BLaER1 treated with 17β-estradiol and CSF1 and Interleukin-3, amounts not matched to agents 10 nM and 100 nM (cell line): ENCODE measurements around the gene SPTLC1.

Experiments used
- H3K27ac ChIP-seq, 11 experiments: shearing (Covaris generic); formaldehyde crosslinking; 2 replicates each; pipeline ENCODE4 v1.8.1; 2022
- H3K27me3 ChIP-seq, 11 experiments: shearing (Covaris generic); formaldehyde crosslinking; 2 replicates each; pipeline ENCODE4 v1.8.1; 2022
- H3K36me3 ChIP-seq, 11 experiments: shearing (Covaris generic); formaldehyde crosslinking; 2 replicates each; pipeline ENCODE4 v1.8.1; 2022
- H3K4me1 ChIP-seq, 10 experiments: shearing (Covaris generic); formaldehyde crosslinking; 2 replicates each; pipeline ENCODE4 v1.8.1; 2022
- H3K4me2 ChIP-seq, 11 experiments: shearing (Covaris generic); formaldehyde crosslinking; 2 replicates each; pipeline ENCODE4 v1.8.1; 2022
- H3K4me3 ChIP-seq, 10 experiments: shearing (Covaris generic); formaldehyde crosslinking; 2 replicates each; pipeline ENCODE4 v1.8.1; 2022
- H3K9ac ChIP-seq, 11 experiments: shearing (Covaris generic); formaldehyde crosslinking; 2 replicates each; pipeline ENCODE4 v1.8.1; 2022
- H3K9me3 ChIP-seq, 11 experiments: shearing (Covaris generic); formaldehyde crosslinking; replicated peaks in 1 of 11; 2 replicates each; pipeline ENCODE4 v1.8.1; 2022
- H4K20me1 ChIP-seq, 11 experiments: shearing (Covaris generic); formaldehyde crosslinking; 2 replicates each; pipeline ENCODE4 v1.8.1; 2022
- Cebpa-rat ChIP-seq, 11 experiments: shearing (Covaris generic); IDR thresholded peaks; 2 replicates each; pipeline ENCODE4 v1.8.1; 2022

SPTLC1 gene

GRCh38 chr9:92061184-92061583, 54.0 kb downstream of the SPTLC1 start:
- no peak overlapping the region for H3K4me3 ChIP-seq
- peaks cover 34 to 46% (median 38%) of the 10 kb centered on the region in 11 experiments for H3K9me3 ChIP-seq
- H3K4me1 ChIP-seq, result no peaks in the 10 kb centered on the region
- no peak overlapping the region for H3K27ac ChIP-seq
- TF ChIP-seq Cebpa-rat (IDR thresholded peaks at IDR 0.05), result no peak
- H3K36me3 ChIP-seq, result peaks cover 94 to 100% (median 98%) of the 10 kb centered on the region in 11 experiments
- H3K27me3 ChIP-seq, result no peaks in the 10 kb centered on the region
- H3K9ac ChIP-seq, result no peak overlapping the region
- peaks cover 0 to 13% (median 0%) of the 10 kb centered on the region in 11 experiments; a peak in 4 of 22 replicates for H4K20me1 ChIP-seq
- H3K4me2 ChIP-seq, result no peak overlapping the region

DNA sequence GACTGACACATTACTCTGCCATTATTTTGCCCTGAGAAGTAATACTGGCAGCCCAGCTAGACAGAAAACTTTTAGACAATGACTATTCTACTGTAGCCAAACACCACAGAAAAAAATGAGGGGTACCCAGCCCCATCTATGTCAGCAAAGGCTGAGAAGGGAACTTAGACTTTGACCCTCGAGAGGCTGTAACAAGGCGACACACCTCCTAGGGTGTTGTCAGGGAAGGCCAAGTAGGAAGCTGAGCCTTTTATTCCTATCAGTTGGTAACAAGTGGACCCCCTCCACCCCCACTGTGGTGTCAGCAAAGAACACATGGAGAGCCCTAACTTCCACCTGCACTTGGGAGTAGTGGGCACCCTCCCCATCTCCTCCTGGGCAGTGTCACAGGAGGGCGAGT, 55.6 kb downstream of the SPTLC1 start:
- no peak overlapping the region for H3K4me2 ChIP-seq
- H3K4me3 ChIP-seq, result no peak overlapping the region
- no peak overlapping the region for H3K9ac ChIP-seq
- TF ChIP-seq Cebpa-rat (IDR thresholded peaks at IDR 0.05), result no peak
- H3K9me3 ChIP-seq, result peaks cover 34 to 46% (median 40%) of the 10 kb centered on the region in 11 experiments
- no peaks in the 10 kb centered on the region for H3K4me1 ChIP-seq
- H4K20me1 ChIP-seq, result peaks cover 0 to 13% (median 0%) of the 10 kb centered on the region in 11 experiments; a peak in 4 of 22 replicates
- peaks cover 94 to 100% (median 98%) of the 10 kb centered on the region in 11 experiments for H3K36me3 ChIP-seq
- H3K27ac ChIP-seq, result no peak overlapping the region
- no peaks in the 10 kb centered on the region for H3K27me3 ChIP-seq

GRCh38 chr9:92058723-92059444, 56.3 kb downstream of the SPTLC1 start:
- peaks cover 33 to 48% (median 35%) of the 10 kb centered on the region in 11 experiments for H3K9me3 ChIP-seq

GRCh38 chr9:92058026-92058425, 57.2 kb downstream of the SPTLC1 start:
- Histone ChIP-seq H3K4me1 (no peaks in the 10 kb centered on the region), H3K27ac (no peak overlapping the region), H4K20me1 (peaks cover 0 to 13% (median 0%) of the 10 kb centered on the region in 11 experiments; a peak in 4 of 22 replicates), H3K27me3 (no peaks in the 10 kb centered on the region), H3K4me2 (no peak overlapping the region), H3K4me3 (no peak overlapping the region), H3K36me3 (peaks cover 94 to 100% (median 98%) of the 10 kb centered on the region in 11 experiments), H3K9me3 (peaks cover 25 to 46% (median 30%) of the 10 kb centered on the region in 11 experiments), H3K9ac (no peak overlapping the region)
- TF ChIP-seq Cebpa-rat (IDR thresholded peaks at IDR 0.05), result no peak

More at GRCh38 chr9:92058723-92059444, 56.3 kb downstream of the SPTLC1 start:
- Histone ChIP-seq H3K4me2 (no peak overlapping the region), H3K36me3 (peaks cover 94 to 100% (median 98%) of the 10 kb centered on the region in 11 experiments), H3K4me3 (no peak overlapping the region), H4K20me1 (peaks cover 0 to 13% (median 0%) of the 10 kb centered on the region in 11 experiments; a peak in 4 of 22 replicates), H3K4me1 (no peaks in the 10 kb centered on the region), H3K27ac (no peak overlapping the region), H3K9ac (no peak overlapping the region), H3K27me3 (no peaks in the 10 kb centered on the region)
- TF ChIP-seq Cebpa-rat (IDR thresholded peaks at IDR 0.05), result no peak

DNA sequence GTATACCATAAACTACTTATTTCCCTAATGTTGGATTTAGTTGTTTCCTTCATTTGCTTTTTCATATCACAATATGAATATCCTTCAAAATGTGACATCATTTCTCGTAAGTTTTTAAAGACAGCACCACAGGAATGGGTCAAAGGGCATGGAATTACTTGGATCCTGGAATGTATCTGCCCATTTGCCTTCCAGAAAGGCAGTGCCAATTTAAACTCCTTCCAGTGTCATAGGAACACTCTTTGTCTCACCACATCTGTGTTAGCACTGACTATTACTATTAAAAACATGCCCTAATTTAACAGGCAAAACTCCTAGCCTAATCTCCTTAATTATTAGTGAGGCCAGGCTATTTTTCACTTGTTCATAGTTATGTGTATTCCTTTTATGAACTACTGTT, 58.0 kb downstream of the SPTLC1 start:
- H3K27ac ChIP-seq, result no peak overlapping the region
- no peaks in the 10 kb centered on the region for H3K27me3 ChIP-seq
- no peak overlapping the region for H3K4me3 ChIP-seq
- H3K9ac ChIP-seq, result no peak overlapping the region
- H3K36me3 ChIP-seq, result peaks cover 94 to 100% (median 98%) of the 10 kb centered on the region in 11 experiments
- peaks cover 0 to 13% (median 0%) of the 10 kb centered on the region in 11 experiments; a peak in 4 of 22 replicates for H4K20me1 ChIP-seq
- H3K4me1 ChIP-seq, result no peaks in the 10 kb centered on the region
- peaks cover 21 to 46% (median 27%) of the 10 kb centered on the region in 11 experiments for H3K9me3 ChIP-seq
- no peak for TF ChIP-seq Cebpa-rat (IDR thresholded peaks at IDR 0.05)
- no peak overlapping the region for H3K4me2 ChIP-seq

DNA sequence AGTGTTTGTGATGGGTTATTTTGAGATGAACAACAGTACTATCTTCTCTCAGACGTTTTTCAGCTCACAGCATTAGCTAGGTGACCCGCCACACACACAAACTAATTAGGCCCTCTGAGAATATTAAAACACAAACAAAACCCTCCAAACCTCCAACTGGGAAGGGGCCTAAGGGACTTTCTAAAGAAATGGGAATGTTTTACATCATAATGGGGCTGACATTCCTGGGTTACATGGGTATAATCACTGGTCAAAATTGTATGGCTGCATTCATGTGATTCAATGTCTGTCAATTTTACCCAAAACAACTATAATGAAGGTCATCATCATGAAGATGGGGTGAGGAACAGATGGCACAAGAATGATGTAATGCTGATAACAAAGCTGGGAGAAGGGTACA, 59.6 kb downstream of the SPTLC1 start:
- Histone ChIP-seq H3K4me3 (no peak overlapping the region), H3K27me3 (no peaks in the 10 kb centered on the region), H3K9me3 (peaks cover 6 to 35% (median 14%) of the 10 kb centered on the region in 11 experiments; a peak in 17 of 22 replicates), H3K4me2 (no peak overlapping the region), H3K4me1 (no peaks in the 10 kb centered on the region), H3K36me3 (peaks cover 88 to 100% (median 98%) of the 10 kb centered on the region in 11 experiments), H3K9ac (no peak overlapping the region), H4K20me1 (peaks cover 0 to 13% (median 0%) of the 10 kb centered on the region in 11 experiments; a peak in 4 of 22 replicates), H3K27ac (no peak overlapping the region)
- no peak for TF ChIP-seq Cebpa-rat (IDR thresholded peaks at IDR 0.05)

DNA sequence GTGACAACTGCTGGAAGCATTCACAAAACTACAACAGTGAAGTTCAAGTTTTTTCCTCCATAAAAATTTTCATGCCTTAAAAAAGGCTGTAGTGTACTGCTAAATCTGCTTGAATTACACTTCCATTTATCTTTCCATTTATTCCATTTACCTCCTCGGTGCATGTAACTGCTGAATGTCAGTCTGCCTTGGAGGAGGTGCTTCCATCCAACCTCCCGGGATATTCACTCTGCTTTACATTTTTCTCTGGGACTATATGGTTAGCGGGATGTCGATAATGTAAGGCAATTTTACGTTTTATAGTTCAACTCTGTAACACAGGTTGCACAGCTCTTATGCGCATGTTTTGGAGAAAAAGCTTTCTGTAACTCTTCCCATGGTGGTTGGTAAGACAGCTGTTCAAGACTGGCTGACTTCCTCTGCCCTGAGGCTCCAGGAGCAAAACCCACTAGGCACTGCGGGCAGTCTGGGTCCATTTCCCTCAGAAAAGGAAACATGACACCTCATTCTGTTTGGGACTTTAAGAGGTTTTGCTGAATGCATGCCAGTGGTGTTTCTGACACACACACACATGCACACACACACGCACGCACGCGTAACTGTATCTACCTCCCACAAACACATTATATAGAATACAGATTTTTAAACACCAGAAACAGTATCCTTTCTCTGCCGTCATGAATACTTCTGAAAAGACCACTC, 66.1 kb downstream of the SPTLC1 start:
- Histone ChIP-seq H3K9ac (no peak overlapping the region), H3K4me3 (no peak overlapping the region), H3K4me2 (no peak overlapping the region), H3K36me3 (peaks cover 94 to 100% (median 98%) of the 10 kb centered on the region in 11 experiments), H3K9me3 (peaks cover 8 to 27% (median 16%) of the 10 kb centered on the region in 11 experiments; a peak in 19 of 22 replicates), H3K27ac (no peak overlapping the region), H3K4me1 (no peaks in the 10 kb centered on the region), H3K27me3 (no peaks in the 10 kb centered on the region), H4K20me1 (no peaks in the 10 kb centered on the region)
- TF ChIP-seq Cebpa-rat (IDR thresholded peaks at IDR 0.05), result no peak

DNA sequence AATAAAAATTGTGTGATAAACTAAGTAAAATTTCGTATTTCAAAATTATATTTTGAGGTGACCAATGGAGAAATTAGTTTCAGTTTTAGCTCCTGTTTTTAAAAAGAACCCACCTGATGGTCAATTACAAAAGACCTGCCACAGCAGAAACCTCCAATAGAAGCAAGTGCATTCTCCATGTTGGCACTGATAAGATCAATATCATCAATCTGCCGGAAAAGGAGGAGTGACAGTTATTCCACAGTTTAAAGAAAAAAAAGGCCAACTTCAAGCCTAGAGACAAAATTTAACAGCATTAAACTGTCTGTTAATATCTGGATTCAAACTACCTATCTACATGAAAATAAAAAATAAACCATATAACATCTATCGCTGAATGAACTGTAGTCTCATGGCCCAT, 67.7 kb downstream of the SPTLC1 start:
- Histone ChIP-seq H3K4me1 (no peaks in the 10 kb centered on the region), H3K36me3 (peaks cover 94 to 100% (median 98%) of the 10 kb centered on the region in 11 experiments), H3K9ac (no peak overlapping the region), H3K27ac (no peak overlapping the region), H3K4me3 (no peak overlapping the region), H3K4me2 (no peak overlapping the region), H3K9me3 (peaks cover 23 to 34% (median 26%) of the 10 kb centered on the region in 11 experiments), H4K20me1 (no peaks in the 10 kb centered on the region), H3K27me3 (no peaks in the 10 kb centered on the region)
- no peak for TF ChIP-seq Cebpa-rat (IDR thresholded peaks at IDR 0.05)

GRCh38 chr9:92046676-92047075, 68.5 kb downstream of the SPTLC1 start:
- no peak overlapping the region for H3K9ac ChIP-seq
- no peak overlapping the region for H3K4me3 ChIP-seq
- no peak for TF ChIP-seq Cebpa-rat (IDR thresholded peaks at IDR 0.05)
- H3K9me3 ChIP-seq, result peaks cover 26 to 36% (median 31%) of the 10 kb centered on the region in 11 experiments
- H3K27me3 ChIP-seq, result no peaks in the 10 kb centered on the region
- H3K4me2 ChIP-seq, result no peak overlapping the region
- no peak overlapping the region for H3K27ac ChIP-seq
- H3K36me3 ChIP-seq, result peaks cover 94 to 100% (median 98%) of the 10 kb centered on the region in 11 experiments
- no peaks in the 10 kb centered on the region for H3K4me1 ChIP-seq
- H4K20me1 ChIP-seq, result no peaks in the 10 kb centered on the region
